ENCODE results near the gene RRAGA.
"Not testable (repeated sequence)": the region's sequence is repeated elsewhere in the genome, so short reads cannot be mapped to it uniquely, and the experiment has no call there.

The RRAGA gene

GRCh38 chr9:19048966-19049916 is at the start of gene RRAGA:
RRAGA (plus strand) TSS chr9:19049427; CDS start chr9:19049660, 233 bp downstream.
- H3K9ac ChIP-seq (ENCODE audit: low read length): peak within 1 kb of the TSS; percentile 89
- no peaks in the 10 kb centered on the region for H3K36me3 ChIP-seq (ENCODE audit: control insufficient read depth, insufficient read depth, low read length)
- H3K4me3 ChIP-seq (ENCODE audit: low read length): peak within 1 kb of the TSS; percentile 58
- H3K4me1 ChIP-seq (ENCODE audit: control insufficient read depth, insufficient read depth, low read length): peaks cover 25% of the 10 kb centered on the region
- no peaks in the 10 kb centered on the region for H3K27me3 ChIP-seq (ENCODE audit: control insufficient read depth, insufficient read depth, low read length)
- no peaks in the 10 kb centered on the region for H3K9me3 ChIP-seq (ENCODE audit: control insufficient read depth, low read length)

GRCh38 chr9:19000133-19000532 is 49.1 kb upstream of the RRAGA start:
- H3K27me3 ChIP-seq (ENCODE audit: control insufficient read depth, insufficient read depth, low read length): no peaks in the 10 kb centered on the region
- no peaks in the 10 kb centered on the region for H3K4me1 ChIP-seq (ENCODE audit: control insufficient read depth, insufficient read depth, low read length)
- H3K9ac ChIP-seq (ENCODE audit: low read length): no peak overlapping the region
- no peaks in the 10 kb centered on the region for H3K36me3 ChIP-seq (ENCODE audit: control insufficient read depth, insufficient read depth, low read length)
- H3K9me3 ChIP-seq (ENCODE audit: control insufficient read depth, low read length): no peaks in the 10 kb centered on the region
- no peak overlapping the region for H3K4me3 ChIP-seq (ENCODE audit: low read length)

- Histone ChIP-seq H3K4me3 (ENCODE audit: low read length) (no peak overlapping the region), H3K4me1 (ENCODE audit: control insufficient read depth, insufficient read depth, low read length) (no peaks in the 10 kb centered on the region), H3K9ac (ENCODE audit: low read length) (no peak overlapping the region), H3K36me3 (ENCODE audit: control insufficient read depth, insufficient read depth, low read length) (no peaks in the 10 kb centered on the region), H3K27me3 (ENCODE audit: control insufficient read depth, insufficient read depth, low read length) (no peaks in the 10 kb centered on the region), H3K9me3 (ENCODE audit: control insufficient read depth, low read length) (no peaks in the 10 kb centered on the region)
Observed at GRCh38 chr9:19009391-19009965, 39.7 kb upstream of the RRAGA start.

- H3K27me3 ChIP-seq (ENCODE audit: control insufficient read depth, insufficient read depth, low read length): no peaks in the 10 kb centered on the region
- no peak overlapping the region for H3K4me3 ChIP-seq (ENCODE audit: low read length)
- H3K9me3 ChIP-seq (ENCODE audit: control insufficient read depth, low read length): no peaks in the 10 kb centered on the region
- no peaks in the 10 kb centered on the region for H3K4me1 ChIP-seq (ENCODE audit: control insufficient read depth, insufficient read depth, low read length)
- H3K9ac ChIP-seq (ENCODE audit: low read length): no peak overlapping the region
- no peaks in the 10 kb centered on the region for H3K36me3 ChIP-seq (ENCODE audit: control insufficient read depth, insufficient read depth, low read length)
Observed at GRCh38 chr9:19018201-19018600, 31.0 kb upstream of the RRAGA start.

GRCh38 chr9:19020886-19021455 is 28.3 kb upstream of the RRAGA start:
- Histone ChIP-seq H3K9me3 (ENCODE audit: control insufficient read depth, low read length) (no peaks in the 10 kb centered on the region), H3K4me3 (ENCODE audit: low read length) (no peak overlapping the region), H3K36me3 (ENCODE audit: control insufficient read depth, insufficient read depth, low read length) (no peaks in the 10 kb centered on the region), H3K4me1 (ENCODE audit: control insufficient read depth, insufficient read depth, low read length) (no peaks in the 10 kb centered on the region), H3K27me3 (ENCODE audit: control insufficient read depth, insufficient read depth, low read length) (no peaks in the 10 kb centered on the region), H3K9ac (ENCODE audit: low read length) (no peak overlapping the region)

- H3K4me3 ChIP-seq (ENCODE audit: low read length); H3K4me1 ChIP-seq (ENCODE audit: control insufficient read depth, insufficient read depth, low read length); H3K27me3 ChIP-seq (ENCODE audit: control insufficient read depth, insufficient read depth, low read length); H3K36me3 ChIP-seq (ENCODE audit: control insufficient read depth, insufficient read depth, low read length); H3K9ac ChIP-seq (ENCODE audit: low read length); H3K9me3 ChIP-seq (ENCODE audit: control insufficient read depth, low read length): not testable (repeated sequence)
Observed at GRCh38 chr9:19021649-19022048, 27.6 kb upstream of the RRAGA start.

- H3K9me3 ChIP-seq (ENCODE audit: control insufficient read depth, low read length): no peaks in the 10 kb centered on the region
- no peak overlapping the region for H3K4me3 ChIP-seq (ENCODE audit: low read length)
- H3K9ac ChIP-seq (ENCODE audit: low read length): no peak overlapping the region
- H3K4me1 ChIP-seq (ENCODE audit: control insufficient read depth, insufficient read depth, low read length): no peaks in the 10 kb centered on the region
- H3K36me3 ChIP-seq (ENCODE audit: control insufficient read depth, insufficient read depth, low read length): no peaks in the 10 kb centered on the region
- H3K27me3 ChIP-seq (ENCODE audit: control insufficient read depth, insufficient read depth, low read length): no peaks in the 10 kb centered on the region
Observed at GRCh38 chr9:19022206-19022605, 27.0 kb upstream of the RRAGA start.

- Histone ChIP-seq H3K36me3 (ENCODE audit: control insufficient read depth, insufficient read depth, low read length) (no peaks in the 10 kb centered on the region), H3K27me3 (ENCODE audit: control insufficient read depth, insufficient read depth, low read length) (no peaks in the 10 kb centered on the region)
Observed at GRCh38 chr9:19023078-19023477, 26.1 kb upstream of the RRAGA start.

GRCh38 chr9:19026375-19026774 is 22.9 kb upstream of the RRAGA start:
- Histone ChIP-seq H3K9me3 (ENCODE audit: control insufficient read depth, low read length) (no peaks in the 10 kb centered on the region), H3K4me1 (ENCODE audit: control insufficient read depth, insufficient read depth, low read length) (no peaks in the 10 kb centered on the region), H3K9ac (ENCODE audit: low read length) (no peak overlapping the region), H3K4me3 (ENCODE audit: low read length) (no peak overlapping the region), H3K36me3 (ENCODE audit: control insufficient read depth, insufficient read depth, low read length) (no peaks in the 10 kb centered on the region), H3K27me3 (ENCODE audit: control insufficient read depth, insufficient read depth, low read length) (no peaks in the 10 kb centered on the region)

More at GRCh38 chr9:19023078-19023477, 26.1 kb upstream of the RRAGA start:
- Histone ChIP-seq H3K4me1 (ENCODE audit: control insufficient read depth, insufficient read depth, low read length) (no peaks in the 10 kb centered on the region), H3K9me3 (ENCODE audit: control insufficient read depth, low read length) (no peaks in the 10 kb centered on the region), H3K9ac (ENCODE audit: low read length) (no peak overlapping the region), H3K4me3 (ENCODE audit: low read length) (no peak overlapping the region)

- H3K4me3 ChIP-seq (ENCODE audit: low read length): no peak overlapping the region
- H3K9ac ChIP-seq (ENCODE audit: low read length): no peak overlapping the region
- no peaks in the 10 kb centered on the region for H3K4me1 ChIP-seq (ENCODE audit: control insufficient read depth, insufficient read depth, low read length)
- no peaks in the 10 kb centered on the region for H3K36me3 ChIP-seq (ENCODE audit: control insufficient read depth, insufficient read depth, low read length)
- H3K9me3 ChIP-seq (ENCODE audit: control insufficient read depth, low read length): no peaks in the 10 kb centered on the region
- no peaks in the 10 kb centered on the region for H3K27me3 ChIP-seq (ENCODE audit: control insufficient read depth, insufficient read depth, low read length)
Observed at GRCh38 chr9:19027825-19028224, 21.4 kb upstream of the RRAGA start.

GRCh38 chr9:19028835-19029451 is 20.3 kb upstream of the RRAGA start:
- no peak overlapping the region for H3K9ac ChIP-seq (ENCODE audit: low read length)
- no peak overlapping the region for H3K4me3 ChIP-seq (ENCODE audit: low read length)
- no peaks in the 10 kb centered on the region for H3K36me3 ChIP-seq (ENCODE audit: control insufficient read depth, insufficient read depth, low read length)
- no peaks in the 10 kb centered on the region for H3K4me1 ChIP-seq (ENCODE audit: control insufficient read depth, insufficient read depth, low read length)
- H3K9me3 ChIP-seq (ENCODE audit: control insufficient read depth, low read length): no peaks in the 10 kb centered on the region
- H3K27me3 ChIP-seq (ENCODE audit: control insufficient read depth, insufficient read depth, low read length): no peaks in the 10 kb centered on the region

- Histone ChIP-seq H3K4me3 (ENCODE audit: low read length) (no peak overlapping the region), H3K36me3 (ENCODE audit: control insufficient read depth, insufficient read depth, low read length) (no peaks in the 10 kb centered on the region), H3K27me3 (ENCODE audit: control insufficient read depth, insufficient read depth, low read length) (no peaks in the 10 kb centered on the region), H3K9me3 (ENCODE audit: control insufficient read depth, low read length) (no peaks in the 10 kb centered on the region), H3K9ac (ENCODE audit: low read length) (no peak overlapping the region), H3K4me1 (ENCODE audit: control insufficient read depth, insufficient read depth, low read length) (no peaks in the 10 kb centered on the region)
Observed at GRCh38 chr9:19030899-19031298, 18.3 kb upstream of the RRAGA start.

All from mucosa of stomach (tissue), 1 donor.